ENCODE measurements around the gene RAB29.
A peak's percentile ranks its signal among the peaks of the same experiment; 100 is the strongest.
"Not testable (repeated sequence)": the region's sequence is repeated elsewhere in the genome, so short reads cannot be mapped to it uniquely, and the experiment has no call there.

Gene RAB29

GRCh38 chr1:205763980-205764379 lies 11.3 kb downstream of the RAB29 start:
- DNase-seq, result no peak

GRCh38 chr1:205760606-205761005 lies 14.7 kb downstream of the RAB29 start:
- peak; percentile 31 to 51 for DNase-seq

- DNase-seq, result no peak
These were observed 18.7 kb downstream of the RAB29 start for GRCh38 chr1:205756552-205756951.

- DNase-seq, result no peak
These were observed 20.4 kb downstream of the RAB29 start for GRCh38 chr1:205754857-205755256.

GRCh38 chr1:205751036-205751651 lies 24.1 kb downstream of the RAB29 start:
- no peak for DNase-seq

DNA sequence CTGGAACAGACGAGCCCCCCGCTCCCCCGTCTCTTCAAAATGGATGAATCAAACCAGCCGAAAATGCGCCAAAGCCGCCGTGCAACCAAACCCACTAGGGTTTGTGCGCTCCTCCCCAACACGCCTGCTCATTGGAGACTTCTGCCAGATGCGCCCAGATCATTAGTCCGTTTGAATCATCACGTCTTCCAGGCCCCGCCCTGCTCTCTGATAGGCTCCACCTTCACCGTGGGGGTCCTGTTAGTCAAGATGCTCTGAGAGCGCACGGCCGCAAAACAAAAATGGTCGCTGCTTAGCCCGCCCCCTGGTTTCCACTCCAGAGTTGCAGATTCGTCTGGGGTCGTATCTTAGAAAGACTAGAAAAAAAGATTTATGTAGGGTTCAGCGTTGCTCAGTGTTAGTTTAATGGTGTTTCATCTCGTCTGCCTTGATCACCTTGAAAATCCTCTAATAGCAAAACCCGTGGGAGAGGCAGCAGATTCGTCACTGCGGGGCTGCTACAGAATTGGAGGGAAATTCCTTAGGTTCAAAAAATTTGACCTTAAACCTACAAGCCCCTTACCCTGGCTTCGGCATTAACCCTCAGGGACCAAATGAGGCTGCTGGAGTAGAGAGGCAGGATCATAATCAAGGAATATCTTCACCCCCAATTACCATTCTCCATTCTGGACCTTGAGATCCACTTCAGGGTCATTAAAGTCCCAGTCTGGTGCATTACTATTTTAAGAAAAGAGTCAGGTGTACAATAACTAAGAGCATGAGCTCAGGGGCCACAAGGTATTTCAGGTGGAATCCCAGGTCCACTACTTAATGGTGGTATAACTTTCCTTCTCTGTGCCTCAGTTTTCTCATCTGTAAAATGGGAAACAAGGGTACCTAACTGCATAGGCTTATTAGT lies 24.9 kb downstream of the RAB29 start, which contains the start of gene NUCKS1:
NUCKS1 (minus strand) TSS at position 45 of the 898 bp plus-strand sequence. CDS start 209 bp downstream, outside the sequence.
- peak; percentile 98 to 99 for DNase-seq

GRCh38 chr1:205749234-205750137 lies 25.8 kb downstream of the RAB29 start:
- DNase-seq, result peak; percentile 89 to 97

GRCh38 chr1:205748403-205749233 lies 26.7 kb downstream of the RAB29 start:
- DNase-seq, result peak; percentile 61 to 76

GRCh38 chr1:205746757-205747412 lies 28.4 kb downstream of the RAB29 start:
- no peak for DNase-seq

- no peak for DNase-seq
These were observed 30.9 kb downstream of the RAB29 start for GRCh38 chr1:205744403-205744802.

DNA sequence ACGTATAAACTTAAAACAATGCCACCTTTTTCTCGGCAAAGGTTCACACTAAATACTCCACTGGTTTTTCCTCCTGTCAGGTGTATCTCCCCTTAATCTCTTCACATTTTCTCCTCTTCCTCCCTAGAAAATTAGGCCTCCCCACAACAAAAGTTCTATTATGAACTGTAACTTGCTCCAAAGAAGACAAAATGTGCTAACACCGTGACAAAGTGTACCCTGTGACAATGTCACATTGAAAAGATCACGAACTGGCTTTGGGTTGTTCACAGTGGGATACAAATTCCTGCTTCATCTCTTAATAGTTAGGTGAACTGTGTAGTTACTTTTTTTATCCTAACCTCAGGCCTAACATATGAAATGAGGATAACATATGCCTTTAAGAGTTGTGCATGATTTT lies 31.3 kb downstream of the RAB29 start:
- DNase-seq, result no peak

DNA sequence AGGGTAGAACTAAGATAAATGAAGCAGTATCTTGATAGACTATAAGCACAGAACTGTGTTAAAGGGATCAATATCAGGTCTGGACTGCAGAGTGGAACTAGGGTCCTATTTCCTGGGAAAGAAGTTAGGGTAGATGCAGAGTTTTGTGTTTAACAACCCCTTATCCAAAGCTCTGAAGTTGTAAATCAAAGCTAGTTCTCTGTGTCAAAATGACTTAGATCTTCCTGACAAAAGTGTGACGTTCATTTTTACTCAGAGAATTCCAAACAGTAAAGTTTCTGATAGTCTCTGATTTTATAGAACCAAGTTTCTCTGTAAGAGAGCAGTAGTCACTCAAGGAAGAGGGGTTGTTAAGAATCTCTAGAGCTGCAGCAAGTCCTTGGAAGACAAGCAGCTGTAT lies 33.6 kb downstream of the RAB29 start:
- DNase-seq, result no peak

DNA sequence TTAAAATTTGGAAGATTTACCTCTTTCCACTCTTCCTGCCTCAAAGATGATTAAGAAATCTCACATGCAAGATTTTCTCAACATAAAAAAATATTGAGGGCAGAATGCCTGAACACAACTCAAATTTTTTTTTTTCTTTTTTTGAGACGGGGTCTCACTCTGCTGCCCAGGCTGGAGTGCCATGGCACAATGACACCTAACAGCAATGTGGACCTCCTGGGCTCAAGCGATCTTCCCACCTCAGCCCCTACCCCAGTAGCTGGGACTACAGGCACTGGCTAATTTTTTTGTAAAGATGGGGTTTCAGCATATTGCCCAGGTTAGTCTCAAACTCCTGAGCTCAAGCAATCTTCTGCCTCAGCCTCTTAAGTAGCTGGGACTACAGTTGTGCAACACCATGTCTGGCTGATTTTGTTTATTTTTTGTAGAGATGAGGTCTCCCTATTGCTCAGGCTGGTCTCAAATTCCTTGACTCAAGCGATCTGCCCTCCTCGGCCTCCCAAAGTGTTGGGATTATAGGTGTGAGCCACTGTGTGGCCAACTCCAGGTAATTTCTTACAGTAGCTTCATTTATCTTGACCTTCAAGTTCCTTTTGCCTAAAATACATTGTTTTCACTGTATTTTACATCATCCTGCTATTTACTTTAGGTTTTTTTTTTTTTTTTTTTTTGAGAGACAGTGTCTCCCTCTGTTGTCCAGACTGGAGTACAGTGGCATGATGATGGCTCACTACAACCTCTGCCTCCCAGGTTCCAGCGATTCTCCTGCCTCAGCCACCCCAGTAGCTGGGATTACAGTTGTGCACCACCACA lies 35.7 kb downstream of the RAB29 start:
- no peak for DNase-seq

DNA sequence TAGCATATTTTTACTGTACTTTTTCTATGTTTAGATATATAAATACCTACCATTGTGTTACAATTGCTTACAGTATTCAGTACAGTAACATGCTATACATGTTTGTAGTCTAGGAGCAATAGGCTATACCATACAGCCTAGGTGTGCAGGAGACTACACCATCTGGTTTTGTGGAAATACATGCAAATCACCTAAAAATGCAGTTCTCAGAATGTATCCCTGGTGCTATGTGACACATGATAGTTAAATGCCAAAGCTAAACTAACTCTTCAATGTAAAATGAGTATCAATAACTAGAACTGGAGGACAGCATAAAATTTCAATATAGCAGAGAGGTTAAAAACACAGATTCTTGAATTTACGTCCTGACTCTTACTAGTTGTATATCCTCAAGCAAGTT lies 40.1 kb downstream of the RAB29 start:
- no peak for DNase-seq

DNA sequence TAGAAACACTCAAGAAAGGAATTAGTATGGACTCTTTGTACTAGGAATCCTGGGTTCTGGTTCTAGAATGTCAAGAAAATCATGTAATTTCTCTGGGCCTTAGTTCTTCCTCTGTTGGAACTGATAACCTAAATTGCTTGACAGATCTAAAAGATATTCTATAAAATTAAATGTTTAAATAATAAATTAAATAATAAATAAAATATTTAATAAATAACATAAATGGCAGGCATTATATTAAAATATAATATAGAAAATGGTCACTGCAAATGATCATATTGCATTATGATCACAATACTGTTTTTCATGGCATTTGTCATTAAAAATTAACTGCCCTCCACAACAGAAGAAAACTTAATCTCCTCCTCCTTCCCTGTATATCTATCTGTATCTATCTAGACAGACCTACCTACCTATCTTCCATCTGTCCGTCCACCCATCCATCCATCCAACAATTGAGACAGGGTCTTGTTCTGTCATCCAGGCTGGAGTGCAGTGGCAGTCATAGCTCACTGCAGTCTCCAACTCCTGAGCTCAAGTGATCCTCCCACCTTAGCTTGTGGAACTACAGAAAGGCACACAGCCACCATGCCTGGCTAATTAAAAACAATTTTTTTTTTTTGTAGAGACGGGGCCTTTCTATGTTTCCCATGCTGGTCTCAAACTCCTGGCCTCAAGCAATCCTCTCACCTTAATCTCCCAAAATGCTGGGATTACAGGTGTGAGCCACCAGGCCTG lies 41.7 kb downstream of the RAB29 start:
- no peak for DNase-seq

DNA sequence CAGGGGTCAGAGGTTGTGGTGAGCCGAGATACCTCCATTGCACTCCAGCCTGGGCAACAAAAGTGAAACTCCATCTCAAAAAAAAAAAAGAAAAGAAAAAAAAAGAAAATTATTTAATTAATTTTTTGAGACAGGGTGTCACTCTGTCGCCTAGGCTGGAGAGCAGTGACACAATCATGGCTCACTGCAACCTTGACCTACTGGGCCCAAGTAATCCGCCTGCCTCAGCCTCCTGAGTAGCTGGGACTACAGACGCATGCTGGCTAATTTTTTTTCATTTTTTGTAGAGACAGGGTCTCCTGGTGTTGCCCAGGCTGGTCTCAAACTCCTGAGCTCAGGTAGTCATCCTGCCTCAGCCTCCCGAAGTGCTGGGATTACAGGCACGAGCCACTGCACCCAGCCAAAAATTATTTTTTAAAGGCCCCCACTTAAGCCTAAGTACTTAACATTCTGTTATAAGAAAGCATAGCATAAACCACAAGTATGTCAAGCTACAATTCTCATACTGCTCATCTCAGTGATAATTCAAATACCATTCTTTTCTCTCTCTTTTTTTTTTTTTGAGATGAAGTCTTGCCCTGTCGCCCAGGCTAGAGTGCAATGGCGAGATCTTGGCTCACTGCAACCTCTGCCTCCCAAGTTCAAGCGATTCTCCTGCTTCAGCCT lies 45.2 kb downstream of the RAB29 start:
- no peak for DNase-seq

- DNase-seq, result no peak
These were observed 48.6 kb downstream of the RAB29 start for GRCh38 chr1:205726619-205727125.

- no peak for DNase-seq
These were observed 49.8 kb downstream of the RAB29 start for GRCh38 chr1:205725514-205725913.

DNA sequence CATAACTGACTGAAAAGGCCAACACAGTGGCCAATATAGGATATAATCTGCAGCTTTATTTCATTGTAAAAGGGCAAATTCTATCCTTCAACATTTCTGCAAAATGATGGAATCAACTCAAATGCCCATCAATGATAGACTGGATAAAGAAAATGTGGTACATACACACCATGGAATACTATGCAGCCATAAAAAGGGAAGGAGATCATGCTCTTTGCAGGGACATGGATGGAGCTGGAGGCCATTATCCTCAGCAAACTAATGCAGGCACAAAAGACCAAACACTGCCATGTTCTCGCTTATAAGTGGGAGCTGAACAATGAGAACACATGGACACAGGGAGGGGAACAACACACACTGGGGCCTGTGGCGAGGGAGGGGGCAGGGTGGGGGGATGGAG lies 54.5 kb downstream of the RAB29 start:
- DNase-seq, result not testable (repeated sequence)

Data from inflammatory macrophage treated with lipopolysaccharide for 1 hour (primary cell).